Measurements from ENCODE around the gene BCAS4.
"Not testable (repeated sequence)": the region's sequence is repeated elsewhere in the genome, so short reads cannot be mapped to it uniquely, and the experiment has no call there.

BCAS4 gene

GRCh38 chr20:50771419-50772080, 23.3 kb upstream of the BCAS4 start:
- DNase-seq (ENCODE audit: low spot score): not testable (repeated sequence)

- DNase-seq (ENCODE audit: low spot score): no peak
These were observed 22.3 kb upstream of the BCAS4 start for GRCh38 chr20:50772420-50773185.

GRCh38 chr20:50774515-50774914, 20.3 kb upstream of the BCAS4 start:
- DNase-seq (ENCODE audit: low spot score): no peak

- no peak for DNase-seq (ENCODE audit: low spot score)
These were observed 18.6 kb upstream of the BCAS4 start for GRCh38 chr20:50776122-50776817.

- no peak for DNase-seq (ENCODE audit: low spot score)
These were observed 17.5 kb upstream of the BCAS4 start for GRCh38 chr20:50777373-50777772.

GRCh38 chr20:50778994-50779393, 15.9 kb upstream of the BCAS4 start:
- DNase-seq (ENCODE audit: low spot score): not testable (repeated sequence)

- no peak for DNase-seq (ENCODE audit: low spot score)
These were observed 11.5 kb upstream of the BCAS4 start for GRCh38 chr20:50783390-50783789.

- no peak for DNase-seq (ENCODE audit: low spot score)
These were observed 11.0 kb upstream of the BCAS4 start for GRCh38 chr20:50783903-50784302.

- DNase-seq (ENCODE audit: low spot score): no peak
These were observed 10.4 kb upstream of the BCAS4 start for GRCh38 chr20:50784464-50784863.

GRCh38 chr20:50786703-50787102, 8.2 kb upstream of the BCAS4 start:
- DNase-seq (ENCODE audit: low spot score): no peak

- no peak for DNase-seq (ENCODE audit: low spot score)
These were observed 7.7 kb upstream of the BCAS4 start for GRCh38 chr20:50787181-50787580.

GRCh38 chr20:50788045-50788991, 6.5 kb upstream of the BCAS4 start:
- DNase-seq (ENCODE audit: low spot score): no peak

GRCh38 chr20:50789968-50790650, 4.8 kb upstream of the BCAS4 start:
- DNase-seq (ENCODE audit: low spot score): no peak

- DNase-seq (ENCODE audit: low spot score): peak; percentile 86
These were observed 4.1 kb upstream of the BCAS4 start for GRCh38 chr20:50790651-50791277.

- no peak for DNase-seq (ENCODE audit: low spot score)
These were observed 1.9 kb upstream of the BCAS4 start for GRCh38 chr20:50792708-50793574.

GRCh38 chr20:50793575-50794016, 1.3 kb upstream of the BCAS4 start:
- not testable (repeated sequence) for DNase-seq (ENCODE audit: low spot score)

- DNase-seq (ENCODE audit: low spot score): no peak
These were observed 548 bp upstream of the BCAS4 start for GRCh38 chr20:50794181-50794845.

- no peak for DNase-seq (ENCODE audit: low spot score)
These were observed 2.3 kb downstream of the BCAS4 start for GRCh38 chr20:50797142-50797541.

- DNase-seq (ENCODE audit: low spot score): no peak
These were observed 3.8 kb downstream of the BCAS4 start for GRCh38 chr20:50798650-50799049.

Data from COLO829 (cell line).